GM23248 (cell line): ENCODE data around the gene RNF145.

Source experiments
- EZH2 ChIP-seq: fragments of 200-600 bp; sonication (generic); IDR thresholded peaks from 2 replicates; pipeline ENCODE4 v1.6.1; 2018; ENCODE audit warnings: antibody characterized with exemption, mild to moderate bottlenecking; ENCODE audit not compliant: insufficient read depth, poor library complexity, severe bottlenecking
- EZH2phosphoT487 ChIP-seq: fragments of 200-600 bp; sonication (generic); IDR thresholded peaks from 2 replicates; pipeline ENCODE4 v1.6.1; 2018; ENCODE audit warnings: antibody characterized with exemption, moderate library complexity, mild to moderate bottlenecking, low read depth; ENCODE audit not compliant: insufficient read depth

DNA sequence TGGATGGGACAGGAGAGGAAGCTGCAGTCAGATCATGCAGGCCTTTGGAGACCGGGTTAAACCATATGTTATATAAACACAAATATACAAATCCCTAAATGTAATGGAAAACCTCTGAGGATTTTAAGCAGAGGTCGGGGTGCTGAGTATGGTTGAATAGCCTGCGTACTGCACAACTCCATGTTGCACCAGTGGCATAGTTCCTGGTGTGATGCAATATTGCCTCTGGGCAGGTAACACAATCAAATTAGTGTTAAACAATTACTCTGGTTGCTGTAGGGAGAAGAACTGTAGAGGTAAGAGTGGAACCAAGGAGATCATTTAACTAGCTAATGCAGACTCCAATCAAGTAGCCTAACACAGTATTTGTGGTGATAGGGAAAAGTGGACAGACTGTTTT is 21.3 kb upstream of the RNF145 start:
- TF ChIP-seq EZH2 (no peak), EZH2phosphoT487 (no peak)
